ENCODE data around the gene SLC12A9.
"Not testable (repeated sequence)": the region's sequence is repeated elsewhere in the genome, so short reads cannot be mapped to it uniquely, and the experiment has no call there.

Gene SLC12A9, protein sequence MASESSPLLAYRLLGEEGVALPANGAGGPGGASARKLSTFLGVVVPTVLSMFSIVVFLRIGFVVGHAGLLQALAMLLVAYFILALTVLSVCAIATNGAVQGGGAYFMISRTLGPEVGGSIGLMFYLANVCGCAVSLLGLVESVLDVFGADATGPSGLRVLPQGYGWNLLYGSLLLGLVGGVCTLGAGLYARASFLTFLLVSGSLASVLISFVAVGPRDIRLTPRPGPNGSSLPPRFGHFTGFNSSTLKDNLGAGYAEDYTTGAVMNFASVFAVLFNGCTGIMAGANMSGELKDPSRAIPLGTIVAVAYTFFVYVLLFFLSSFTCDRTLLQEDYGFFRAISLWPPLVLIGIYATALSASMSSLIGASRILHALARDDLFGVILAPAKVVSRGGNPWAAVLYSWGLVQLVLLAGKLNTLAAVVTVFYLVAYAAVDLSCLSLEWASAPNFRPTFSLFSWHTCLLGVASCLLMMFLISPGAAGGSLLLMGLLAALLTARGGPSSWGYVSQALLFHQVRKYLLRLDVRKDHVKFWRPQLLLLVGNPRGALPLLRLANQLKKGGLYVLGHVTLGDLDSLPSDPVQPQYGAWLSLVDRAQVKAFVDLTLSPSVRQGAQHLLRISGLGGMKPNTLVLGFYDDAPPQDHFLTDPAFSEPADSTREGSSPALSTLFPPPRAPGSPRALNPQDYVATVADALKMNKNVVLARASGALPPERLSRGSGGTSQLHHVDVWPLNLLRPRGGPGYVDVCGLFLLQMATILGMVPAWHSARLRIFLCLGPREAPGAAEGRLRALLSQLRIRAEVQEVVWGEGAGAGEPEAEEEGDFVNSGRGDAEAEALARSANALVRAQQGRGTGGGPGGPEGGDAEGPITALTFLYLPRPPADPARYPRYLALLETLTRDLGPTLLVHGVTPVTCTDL

DNA sequence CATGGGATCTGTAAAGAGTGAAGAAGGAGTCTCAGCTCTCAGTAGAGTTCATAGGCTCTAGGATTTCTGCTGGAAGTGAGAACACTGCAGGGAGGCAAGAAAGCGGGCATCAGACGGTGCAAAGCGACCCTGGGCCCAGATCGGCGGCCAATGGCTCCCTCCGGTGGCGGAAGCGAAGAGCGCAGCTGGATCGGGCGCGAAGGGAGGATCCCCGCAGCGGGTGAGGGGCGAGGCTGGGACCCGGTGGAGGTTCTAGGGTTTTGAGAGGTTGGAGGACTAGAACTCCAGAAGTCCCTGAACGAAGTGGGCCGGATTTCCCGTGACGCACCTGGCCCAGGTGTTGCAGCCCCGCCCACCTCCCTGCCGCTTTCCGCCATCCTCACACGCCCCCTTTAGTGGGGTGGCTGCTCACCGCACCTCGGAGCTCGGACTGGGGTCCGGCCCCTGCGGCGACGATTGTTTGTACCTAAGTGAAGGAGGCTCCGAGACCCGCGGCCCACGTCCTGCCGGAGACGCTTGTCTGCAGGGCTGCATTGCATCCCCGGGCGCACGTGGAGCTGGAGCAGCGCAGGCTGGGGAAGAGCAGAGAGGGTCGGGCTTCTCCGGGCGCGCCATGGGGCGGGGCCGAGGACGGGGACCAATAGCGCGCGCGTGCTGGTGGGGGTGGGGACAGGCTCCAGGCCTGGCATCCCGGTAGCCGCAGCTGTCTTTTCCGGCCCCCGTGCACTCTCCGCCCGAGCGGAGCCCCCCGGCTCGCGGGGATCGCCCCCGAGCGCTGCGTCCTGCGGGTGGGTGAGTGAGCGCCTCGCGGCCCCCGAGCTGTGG lies at the start of gene SLC12A9:
TSS of gene SLC12A9 (plus strand) at position 666 of the 825 bp plus-strand sequence. CDS start 1,485 bp downstream, outside the sequence.
- DNase-seq = peak; percentile 57 to 80 (median 68)

DNA sequence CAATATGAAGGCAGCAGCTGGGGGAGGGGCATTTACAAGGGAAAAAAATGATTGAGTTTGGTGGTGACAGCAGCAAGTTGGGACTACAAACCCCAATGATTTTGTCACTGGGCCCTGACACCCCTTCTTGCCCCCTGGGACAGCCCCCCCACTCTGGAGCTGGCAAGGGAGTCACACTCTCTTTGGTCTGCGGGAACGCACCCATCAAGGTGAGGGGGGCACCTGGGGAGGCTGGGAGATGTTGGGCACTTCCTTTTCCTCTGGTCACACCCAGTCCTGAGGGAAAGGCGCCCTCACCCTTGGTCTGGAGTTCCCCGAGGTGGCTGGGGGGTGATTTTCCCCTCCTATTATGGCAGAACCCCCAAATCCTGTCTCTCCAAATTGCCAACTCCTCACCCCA lies 49.6 kb upstream of the SLC12A9 start:
- no peak for DNase-seq

DNA sequence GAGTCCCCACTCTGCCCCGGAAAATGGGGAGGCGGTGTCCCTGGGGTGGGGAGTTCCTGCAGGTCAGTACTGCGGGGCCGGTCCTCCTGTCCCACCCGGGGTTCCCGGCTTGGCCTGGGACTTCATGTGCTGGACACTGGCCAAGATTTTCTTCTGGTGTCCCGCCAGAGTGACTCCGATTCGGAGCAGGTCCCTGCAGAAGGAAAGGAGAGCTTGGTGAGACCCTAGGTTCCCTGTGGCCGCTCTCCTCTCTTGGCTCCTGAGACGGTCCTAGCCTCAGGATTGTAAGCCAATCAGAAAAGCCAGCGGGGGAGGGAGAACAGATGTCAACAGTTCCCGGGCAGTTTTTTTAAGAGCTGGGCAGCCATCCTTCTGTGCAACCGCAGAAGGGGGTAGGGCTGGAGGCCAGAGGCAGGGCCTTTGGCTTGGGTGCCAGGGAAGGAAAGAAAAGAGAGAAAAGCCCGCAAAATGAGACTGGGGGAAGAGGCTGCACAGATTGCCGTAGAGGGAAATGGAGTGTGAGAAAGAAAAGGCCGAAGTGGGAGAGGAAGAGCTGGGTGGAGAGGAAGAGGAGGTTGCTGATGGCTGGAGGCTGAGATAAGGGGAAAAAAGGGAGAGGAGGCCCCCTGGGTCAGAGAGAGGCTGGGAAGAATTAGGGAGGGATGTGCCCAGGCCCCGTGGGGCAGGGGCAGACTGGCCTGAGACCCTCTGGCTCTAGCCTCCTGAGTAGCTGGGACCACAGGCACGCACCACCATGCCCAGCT lies 48.9 kb upstream of the SLC12A9 start:
- no peak for DNase-seq

DNA sequence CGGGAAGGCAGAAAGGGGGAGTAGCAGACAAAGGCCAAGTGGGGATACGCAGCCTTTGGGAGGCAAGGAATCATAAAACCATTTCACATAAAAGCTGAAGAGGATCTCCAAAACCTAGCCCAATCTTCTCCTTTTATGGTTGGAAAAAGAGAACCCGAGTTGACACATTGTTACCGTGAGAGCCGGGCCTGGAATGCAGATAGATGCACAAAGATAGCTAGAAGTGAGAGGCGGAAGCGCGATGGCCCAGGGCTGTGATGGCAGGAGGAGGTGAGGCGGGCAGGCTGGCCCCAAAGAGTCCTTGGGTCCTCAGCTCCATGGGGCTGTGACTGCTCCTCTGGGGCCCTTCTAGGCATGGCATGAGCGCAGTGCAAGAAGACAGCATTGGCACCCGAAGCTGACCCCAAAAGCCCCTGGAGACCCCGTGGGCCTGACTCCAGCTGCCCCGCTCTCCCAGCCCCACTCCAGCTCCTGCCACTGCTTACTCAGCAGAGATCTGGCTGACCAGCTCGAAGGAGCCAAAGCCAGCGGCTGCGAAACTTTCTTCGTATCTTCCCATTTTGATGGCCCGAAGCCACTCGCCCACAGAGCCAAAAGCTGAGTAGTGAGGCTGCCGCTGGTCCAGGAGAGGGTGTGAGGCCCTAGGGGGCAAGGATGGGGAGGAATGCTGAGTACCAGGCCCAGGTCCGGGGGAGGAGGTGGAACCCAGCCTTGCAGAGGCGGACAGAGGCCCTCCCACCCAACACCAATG lies 47.7 kb upstream of the SLC12A9 start:
- no peak for DNase-seq

DNA sequence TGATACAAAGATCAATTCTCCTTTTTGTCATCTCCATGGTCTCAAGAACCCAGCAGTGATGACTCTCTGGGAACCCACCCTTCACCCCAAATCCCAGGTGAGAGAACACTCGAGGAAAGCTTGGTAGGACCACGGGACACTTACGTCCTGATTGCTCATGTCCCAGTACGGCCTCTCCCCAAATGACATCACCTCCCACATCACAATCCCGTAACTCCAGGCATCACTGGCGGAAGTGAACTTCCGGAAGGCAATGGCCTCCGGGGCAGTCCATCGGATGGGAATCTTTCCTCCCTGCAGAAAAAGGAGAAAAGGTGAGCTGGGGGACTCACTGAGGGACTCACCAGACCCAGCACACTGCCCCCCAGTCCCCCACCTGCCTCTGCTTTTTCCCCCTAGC lies 46.2 kb upstream of the SLC12A9 start:
- no peak for DNase-seq

DNA sequence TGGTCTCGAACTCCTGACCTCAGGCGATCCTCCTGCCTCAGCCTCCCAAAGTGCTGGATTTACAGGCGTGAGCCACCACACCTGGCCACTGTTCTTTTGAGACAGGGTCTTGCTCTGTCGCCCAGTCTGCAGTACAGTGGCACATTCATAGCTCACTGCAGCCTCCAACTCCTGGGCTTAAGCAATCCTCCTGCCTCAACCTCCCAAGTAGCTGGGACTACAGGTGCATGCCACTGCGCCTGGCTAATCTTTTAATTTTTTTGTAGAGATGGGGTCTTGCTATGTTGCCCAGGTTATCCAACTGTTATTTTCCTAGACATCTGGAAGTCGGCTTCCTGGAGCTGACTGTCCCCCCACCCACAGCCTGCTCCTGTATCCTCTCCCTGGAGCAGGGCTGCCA lies 45.6 kb upstream of the SLC12A9 start:
- DNase-seq = not testable (repeated sequence)

DNA sequence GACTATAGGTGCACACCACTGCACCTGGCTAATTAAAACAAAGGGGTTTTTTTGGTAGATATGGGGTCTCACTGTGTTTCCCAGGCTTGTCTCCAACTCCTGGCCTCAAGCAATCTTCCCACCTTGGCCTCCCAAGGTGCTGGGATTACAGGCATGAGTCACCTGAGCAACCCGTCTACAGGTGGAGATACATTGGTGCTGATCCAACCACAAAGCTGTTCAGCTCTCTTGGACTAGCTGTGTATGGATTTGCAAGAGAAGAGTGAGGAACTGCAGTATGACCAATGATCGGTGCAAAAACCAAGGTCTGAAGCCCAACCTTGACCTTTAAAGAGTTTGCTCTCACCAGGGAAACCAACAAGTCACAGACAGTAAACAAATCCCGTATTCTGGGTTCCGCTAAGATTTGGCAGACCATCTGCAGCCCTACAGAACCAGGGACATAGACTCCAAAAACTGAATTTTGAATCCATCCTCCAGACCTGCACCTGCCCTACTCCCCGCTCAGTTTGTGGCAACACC lies 44.1 kb upstream of the SLC12A9 start:
- DNase-seq = no peak

DNA sequence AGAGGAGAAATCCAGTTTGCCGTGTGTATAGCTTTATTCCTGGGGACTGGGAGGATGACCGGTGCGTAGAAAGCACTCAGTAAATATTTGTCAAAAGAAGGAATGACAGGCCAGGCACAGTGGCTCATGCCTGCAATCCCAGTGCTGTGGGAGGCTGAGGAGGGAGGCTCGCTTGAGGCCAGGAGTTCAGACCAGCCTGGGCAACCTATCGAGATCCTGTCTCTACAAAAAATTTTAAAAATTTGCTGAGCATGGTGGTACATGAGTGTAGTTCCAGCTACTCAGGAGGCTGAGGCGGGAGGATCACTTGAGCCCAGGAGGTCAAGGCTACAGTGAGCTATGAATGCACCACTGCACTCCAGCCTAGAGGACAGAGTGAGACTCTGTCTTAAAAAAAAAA lies 41.0 kb upstream of the SLC12A9 start:
- DNase-seq = no peak

DNA sequence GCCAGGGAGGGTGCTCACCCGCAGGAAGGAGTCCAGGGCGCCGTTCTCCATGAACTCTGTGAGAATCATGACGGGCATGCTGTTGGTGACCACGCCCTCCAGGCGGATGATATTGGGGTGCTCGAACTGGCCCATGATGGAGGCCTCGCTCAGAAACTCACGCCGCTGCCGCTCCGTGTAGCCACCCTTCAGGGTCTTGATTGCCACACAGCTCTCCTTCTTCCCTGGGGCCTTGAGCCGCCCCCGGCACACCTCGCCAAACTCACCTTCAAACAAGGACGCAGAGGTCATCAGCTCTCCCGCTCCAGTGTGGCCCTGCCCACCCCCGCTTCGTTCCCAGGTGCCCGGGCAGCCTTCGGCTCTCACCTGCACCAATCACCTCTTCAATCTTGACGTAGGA lies 39.8 kb upstream of the SLC12A9 start:
- no peak for DNase-seq

DNA sequence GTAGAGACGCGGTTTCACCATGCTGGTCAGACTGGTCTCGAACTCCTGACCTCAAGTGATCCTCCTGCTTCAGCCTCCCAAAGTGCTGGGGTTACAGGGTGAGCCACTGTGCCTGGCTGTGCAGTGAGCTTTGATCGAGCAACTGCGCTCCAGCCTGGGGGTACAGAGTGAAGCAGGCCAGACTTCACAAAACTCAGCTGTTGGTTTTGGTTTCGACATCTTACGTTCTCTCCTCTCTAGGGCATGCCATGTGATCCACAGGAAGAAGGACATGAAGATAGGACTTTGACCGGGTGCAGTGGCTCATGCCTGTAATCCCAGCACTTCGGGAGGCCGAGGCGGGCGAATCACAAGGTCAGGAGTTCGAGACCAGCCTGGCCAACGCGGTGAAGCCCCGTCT lies 36.0 kb upstream of the SLC12A9 start:
- not testable (repeated sequence) for DNase-seq

DNA sequence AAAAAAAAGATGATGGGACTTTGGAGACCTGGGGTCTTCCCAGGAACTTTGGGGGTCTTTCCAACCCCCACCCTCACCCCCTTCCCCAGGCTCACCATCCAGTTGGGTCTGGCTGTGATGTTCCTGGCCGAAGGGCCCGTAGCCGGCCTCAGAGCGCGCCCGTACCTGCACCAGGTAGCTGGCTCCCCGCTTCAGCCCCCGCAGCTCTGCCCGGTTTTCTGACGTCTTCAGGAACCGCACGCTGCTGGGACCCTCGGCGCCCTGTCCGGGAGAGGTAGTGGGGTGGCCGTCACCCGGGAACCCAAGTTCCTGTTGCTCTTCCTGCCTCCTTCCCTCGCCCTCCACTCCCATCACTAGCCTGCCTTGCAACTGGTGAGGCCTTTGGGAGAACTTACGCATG lies 35.4 kb upstream of the SLC12A9 start:
- DNase-seq = no peak

DNA sequence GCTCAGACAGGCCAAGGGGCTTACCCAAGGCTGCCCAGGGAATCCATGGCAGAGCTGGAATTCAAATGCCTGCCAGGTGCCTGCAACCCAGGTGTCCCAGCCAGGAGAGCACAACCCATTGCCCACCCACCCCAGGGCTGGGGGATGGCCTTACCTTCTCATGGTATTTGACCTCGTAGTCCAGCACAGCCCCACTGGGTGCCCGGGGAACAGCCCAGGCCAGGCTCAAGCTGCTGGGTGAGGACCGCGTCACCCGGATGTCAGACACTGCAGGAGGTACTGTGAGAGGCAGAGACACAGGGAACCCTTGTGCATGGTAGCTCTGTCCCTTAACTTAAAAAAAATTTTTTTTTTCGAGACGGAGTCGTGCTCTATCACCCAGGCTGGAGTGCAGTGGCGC lies 34.1 kb upstream of the SLC12A9 start:
- no peak for DNase-seq

DNA sequence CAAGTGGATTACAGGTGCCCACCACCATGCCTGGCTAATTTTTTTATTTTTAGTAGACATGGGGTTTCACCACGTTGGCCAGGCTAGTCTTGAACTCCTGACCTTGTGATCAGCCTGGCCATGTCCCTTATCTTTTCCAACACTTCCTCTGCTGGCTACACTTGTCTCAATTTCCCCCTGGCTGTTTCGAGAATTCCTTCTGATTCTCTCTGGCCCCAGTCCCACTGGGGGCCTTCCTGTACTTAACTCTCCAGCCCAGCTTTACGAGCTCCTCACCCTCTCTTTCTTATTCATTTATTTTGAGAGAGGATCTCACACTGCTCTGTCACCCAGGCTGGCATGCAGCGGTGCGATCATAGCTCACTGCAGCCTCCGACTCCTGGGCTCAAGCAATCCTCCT lies 33.7 kb upstream of the SLC12A9 start:
- no peak for DNase-seq

DNA sequence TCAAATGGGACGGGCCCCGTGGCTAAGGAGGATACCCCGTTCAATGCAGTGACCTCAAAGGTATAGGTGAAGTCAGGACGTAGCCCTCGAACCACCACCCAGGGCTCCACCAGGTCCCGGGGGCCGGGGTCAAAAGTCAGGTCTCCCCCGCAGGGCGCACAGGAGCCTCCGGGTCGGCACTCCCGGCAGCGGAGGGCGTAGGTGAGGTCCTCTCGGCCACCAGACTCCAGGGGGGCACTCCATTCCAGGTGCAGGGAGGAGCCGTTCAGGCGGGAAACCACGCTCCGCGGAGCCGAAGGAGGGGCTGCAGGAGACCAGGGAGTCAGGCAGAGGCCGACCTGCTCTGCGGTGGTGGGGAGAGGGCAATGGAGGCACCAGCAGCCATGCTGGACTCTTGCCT lies 32.9 kb upstream of the SLC12A9 start:
- DNase-seq = no peak

DNA sequence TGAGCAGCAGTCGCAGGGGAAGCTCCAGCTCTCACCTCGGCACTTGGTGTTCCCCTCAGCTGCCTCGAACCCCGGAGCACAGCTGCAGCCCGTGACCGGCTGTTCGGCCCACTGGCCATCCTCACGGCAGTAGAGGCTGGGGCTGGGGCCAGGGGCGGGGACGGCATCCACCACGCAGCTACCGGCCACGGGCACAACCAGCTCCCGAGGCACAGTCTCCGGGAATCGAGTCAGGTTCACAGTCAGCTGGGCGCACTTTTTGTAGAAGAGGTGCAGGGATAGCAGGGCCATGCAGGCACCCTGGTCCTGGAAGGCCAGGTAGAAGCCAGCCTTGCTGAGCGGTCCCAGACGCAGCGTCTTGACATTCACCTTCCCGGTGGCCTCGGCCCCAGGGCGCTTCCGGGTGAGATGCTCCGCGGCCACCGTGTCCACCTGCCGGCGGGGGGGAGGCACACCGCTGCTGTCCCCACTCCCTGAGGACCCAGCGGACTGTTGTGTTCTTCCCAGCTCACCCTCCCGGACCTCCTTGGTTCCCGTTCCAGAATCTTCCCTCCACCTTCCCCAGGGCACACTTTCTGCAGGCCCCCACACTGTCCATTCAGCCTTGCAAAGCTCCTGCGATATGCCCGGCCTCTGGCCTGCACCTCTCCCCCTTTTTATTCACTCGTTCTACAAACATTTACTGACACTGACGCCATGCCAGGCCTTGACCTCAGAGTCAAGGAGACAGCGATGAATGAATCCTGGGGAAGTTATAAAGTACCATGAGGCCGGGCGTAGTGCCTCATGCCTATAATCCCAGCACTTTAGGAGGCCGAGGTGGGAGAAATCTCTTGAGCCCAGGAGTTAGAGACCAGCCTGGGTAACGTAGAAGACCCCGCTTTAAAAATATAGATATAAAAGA lies 30.0 kb upstream of the SLC12A9 start:
- no peak for DNase-seq

DNA sequence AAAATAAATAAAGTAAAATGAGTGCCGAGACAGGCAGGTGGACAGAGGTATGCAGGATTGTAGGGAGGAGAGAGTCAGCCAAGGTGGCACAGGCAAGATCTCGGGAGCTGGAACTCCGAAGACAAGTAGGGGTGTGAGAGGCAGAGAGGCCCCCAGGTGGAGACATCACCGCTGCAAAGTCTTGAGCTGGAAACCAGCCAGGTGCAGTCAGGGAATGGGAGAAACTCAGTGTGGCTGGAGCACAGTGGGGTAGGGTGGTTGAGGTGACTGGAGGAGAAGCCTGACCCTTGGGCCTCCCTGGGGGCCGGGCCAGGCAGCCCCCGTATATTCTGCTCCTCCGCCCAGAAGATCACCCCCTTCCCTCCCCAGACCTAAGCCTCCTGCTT lies 29.4 kb upstream of the SLC12A9 start:
- DNase-seq = no peak

DNA sequence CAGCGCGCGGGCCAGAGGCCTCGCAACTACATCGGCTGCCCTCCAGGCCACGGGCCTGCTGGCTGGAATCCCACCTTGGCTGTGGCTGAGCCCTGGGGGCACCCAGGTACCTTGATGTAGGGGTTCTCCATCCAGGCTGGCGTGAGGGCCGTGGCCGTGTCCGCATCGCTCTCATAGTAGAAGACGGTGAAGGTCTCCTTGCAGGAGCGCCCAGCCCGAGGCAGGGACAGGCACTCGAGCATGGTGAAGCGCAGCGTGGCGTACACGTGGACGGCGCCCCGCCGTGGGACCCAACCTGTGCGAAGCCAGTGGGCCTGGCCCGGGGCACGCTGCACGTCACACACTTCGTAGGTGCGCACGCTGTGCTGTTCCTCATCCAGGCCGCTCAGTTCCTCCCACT lies 29.0 kb upstream of the SLC12A9 start:
- no peak for DNase-seq

DNA sequence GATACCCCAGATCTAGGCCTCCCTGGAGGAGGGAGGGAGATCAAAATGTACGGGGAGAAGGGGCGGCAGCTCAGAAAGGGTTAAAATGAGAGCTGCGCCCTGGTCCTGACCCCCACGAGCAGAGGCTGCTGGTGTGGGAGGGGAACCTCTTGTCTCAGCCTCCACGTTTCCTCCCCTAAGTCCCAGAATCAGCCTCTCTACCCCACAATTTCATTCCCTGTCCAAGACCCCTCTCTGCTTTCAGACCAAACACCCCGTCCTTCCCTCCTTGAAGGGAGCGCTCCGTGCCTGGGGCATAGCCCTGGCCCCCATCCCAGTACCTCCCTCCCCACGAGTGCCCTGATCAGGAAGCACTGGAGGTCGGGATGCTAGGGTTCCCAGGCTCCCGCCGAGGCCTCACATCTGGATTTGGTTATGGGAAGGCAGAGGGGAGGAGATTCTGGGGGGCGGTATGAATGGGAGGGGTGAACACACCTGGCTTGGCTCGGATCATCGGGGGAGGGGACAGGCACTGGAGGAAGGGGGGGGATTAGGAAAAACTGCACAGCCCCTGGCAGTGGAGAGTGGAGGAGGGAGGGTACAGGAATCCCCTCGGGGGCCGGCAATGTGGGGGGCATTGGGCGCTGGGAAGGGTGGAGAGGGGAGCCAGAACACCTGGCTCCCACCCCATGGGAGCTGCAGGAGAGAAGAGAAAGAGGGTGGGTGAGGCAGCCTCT lies 27.9 kb upstream of the SLC12A9 start:
- no peak for DNase-seq

DNA sequence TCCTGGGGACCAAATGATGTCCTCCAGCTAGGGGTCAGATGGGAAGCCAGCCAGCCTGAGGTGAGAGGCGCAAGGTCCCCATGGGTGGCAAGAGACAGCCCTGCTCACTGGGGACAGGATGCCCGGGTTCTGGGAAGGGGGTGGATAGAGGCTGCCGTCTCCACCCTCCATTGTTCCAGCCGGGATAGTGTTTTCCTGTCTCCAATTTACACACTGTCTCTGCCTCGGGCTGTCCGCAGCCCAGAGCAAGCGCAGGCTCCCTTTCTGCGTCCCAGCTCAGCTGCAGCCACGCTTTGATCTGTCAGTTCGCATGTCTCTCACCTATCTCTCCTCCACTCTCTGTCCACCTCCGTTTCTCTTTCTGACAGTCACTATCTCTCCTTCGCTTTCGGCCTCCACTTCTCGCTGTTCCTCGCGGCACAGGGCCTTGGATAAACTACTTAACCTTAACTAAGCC lies 27.3 kb upstream of the SLC12A9 start:
- DNase-seq = no peak

Data from activated naive CD4-positive, alpha-beta T cell (primary cell).